Measurements from ENCODE around the gene FN1. TPM values are rescaled to one million over a fixed set of nuclear protein-coding genes. Genes with fewer than 3 reads are reported as not detected.

Gene FN1
- total and polyA plus RNA-seq, 2 donors (not counting 1 experiment from before 2014, with no cell fraction given): 3,629 to 5,906 TPM

GRCh38 chr2:215442401-215442787, 6.5 kb upstream of the FN1 start:
- Histone ChIP-seq H2AFZ (ENCODE audit: low read length) (no peak overlapping the region), H3K27ac (ENCODE audit: insufficient read depth, low read length) (no peak overlapping the region), H3K79me2 (ENCODE audit: control insufficient read depth, insufficient read depth, low read length) (no peaks in the 10 kb centered on the region), H3K27me3 (ENCODE audit: control insufficient read depth, insufficient read depth, low read length) (no peaks in the 10 kb centered on the region), H3K36me3 (ENCODE audit: control insufficient read depth, insufficient read depth, low read length) (no peaks in the 10 kb centered on the region), H3K4me1 (ENCODE audit: control insufficient read depth, extremely low read depth, insufficient read depth, low read length) (peaks cover 4% of the 10 kb centered on the region), H3K9ac (ENCODE audit: insufficient read depth, low read length) (no peak overlapping the region), H4K20me1 (ENCODE audit: control insufficient read depth, extremely low read depth, insufficient read depth, low read length) (no peaks in the 10 kb centered on the region), H3K4me2 (ENCODE audit: extremely low read depth, insufficient read depth, low read length) (no peak overlapping the region), H3K4me3 (replicated peaks in 1 of 4; ENCODE audit: control extremely low read depth in 1 of 4, insufficient read depth in 1 of 4, low read depth in 3 of 4, low read length in 4 of 4) (no peak overlapping the region), H3K9me3 (ENCODE audit: control insufficient read depth, insufficient read depth, low read depth, low read length) (no peaks in the 10 kb centered on the region)
- no peak for TF ChIP-seq CTCF (conservative IDR thresholded peaks at IDR 0.05 in 1 of 2, IDR thresholded peaks at IDR 0.05 in 1 of 2; ENCODE audit: low read depth in 1 of 2, low read length in 2 of 2)
- TF ChIP-seq EZH2 (IDR thresholded peaks at IDR 0.05; ENCODE audit: low read length, missing control alignments): no peak
- no peak for DNase-seq (ENCODE audit: low read depth in 2 of 2)

DNA sequence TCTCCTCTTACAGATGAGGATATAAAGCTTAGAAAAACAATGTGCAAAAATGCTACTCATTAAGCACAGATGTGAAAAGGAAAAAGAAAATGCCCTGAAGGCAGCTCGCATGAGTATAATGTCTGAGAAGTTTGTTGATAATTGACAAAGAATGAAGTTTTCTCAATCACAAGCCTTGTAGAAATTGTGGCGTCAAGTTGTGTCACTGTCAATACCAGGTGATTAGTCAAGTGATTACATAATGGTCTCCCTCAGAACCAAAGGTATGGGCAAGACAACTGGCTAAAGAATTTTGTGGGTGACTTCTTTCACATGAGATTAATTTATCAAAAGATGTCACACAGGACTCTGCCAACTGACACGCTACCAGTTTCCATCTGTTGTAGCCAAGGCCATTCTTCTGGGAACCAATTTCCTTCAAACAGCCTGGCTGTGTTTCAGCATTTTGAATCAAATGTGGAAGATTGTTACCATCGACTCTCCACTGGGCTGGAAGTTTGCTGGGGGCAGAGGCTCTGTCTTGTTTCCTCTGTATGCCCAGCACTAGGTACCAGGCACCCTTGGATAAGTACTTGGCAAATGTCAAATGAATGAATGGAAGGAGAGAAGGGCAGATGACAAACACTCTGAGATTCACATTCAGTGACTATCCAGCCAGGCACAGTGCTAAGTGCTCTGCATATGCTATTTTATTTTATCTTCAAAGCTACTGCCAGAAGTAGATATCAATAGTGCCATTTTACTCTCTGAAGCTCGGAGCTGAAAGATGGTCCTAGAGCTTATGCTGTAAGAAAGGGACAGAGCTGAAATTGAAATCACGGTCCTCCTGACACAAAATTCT, 5.9 kb upstream of the FN1 start:
- no peak overlapping the region for H2AFZ ChIP-seq (ENCODE audit: low read length)
- DNase-seq (ENCODE audit: low read depth in 2 of 2): peak in 1 of 2 donors; percentile 76
- H3K9me3 ChIP-seq (ENCODE audit: control insufficient read depth, insufficient read depth, low read depth, low read length): no peaks in the 10 kb centered on the region
- H3K4me3 ChIP-seq (replicated peaks in 1 of 4; ENCODE audit: control extremely low read depth in 1 of 4, insufficient read depth in 1 of 4, low read depth in 3 of 4, low read length in 4 of 4): no peak overlapping the region
- H4K20me1 ChIP-seq (ENCODE audit: control insufficient read depth, extremely low read depth, insufficient read depth, low read length): no peaks in the 10 kb centered on the region
- H3K79me2 ChIP-seq (ENCODE audit: control insufficient read depth, insufficient read depth, low read length): no peaks in the 10 kb centered on the region
- TF ChIP-seq EZH2 (IDR thresholded peaks at IDR 0.05; ENCODE audit: low read length, missing control alignments) (no peak), CTCF (conservative IDR thresholded peaks at IDR 0.05 in 1 of 2, IDR thresholded peaks at IDR 0.05 in 1 of 2; ENCODE audit: low read depth in 1 of 2, low read length in 2 of 2) (no peak)
- no peak overlapping the region for H3K27ac ChIP-seq (ENCODE audit: insufficient read depth, low read length)
- H3K9ac ChIP-seq (ENCODE audit: insufficient read depth, low read length): no peak overlapping the region
- H3K27me3 ChIP-seq (ENCODE audit: control insufficient read depth, insufficient read depth, low read length): no peaks in the 10 kb centered on the region
- H3K36me3 ChIP-seq (ENCODE audit: control insufficient read depth, insufficient read depth, low read length): no peaks in the 10 kb centered on the region
- no peak overlapping the region for H3K4me2 ChIP-seq (ENCODE audit: extremely low read depth, insufficient read depth, low read length)
- peaks cover 4% of the 10 kb centered on the region for H3K4me1 ChIP-seq (ENCODE audit: control insufficient read depth, extremely low read depth, insufficient read depth, low read length)

DNA sequence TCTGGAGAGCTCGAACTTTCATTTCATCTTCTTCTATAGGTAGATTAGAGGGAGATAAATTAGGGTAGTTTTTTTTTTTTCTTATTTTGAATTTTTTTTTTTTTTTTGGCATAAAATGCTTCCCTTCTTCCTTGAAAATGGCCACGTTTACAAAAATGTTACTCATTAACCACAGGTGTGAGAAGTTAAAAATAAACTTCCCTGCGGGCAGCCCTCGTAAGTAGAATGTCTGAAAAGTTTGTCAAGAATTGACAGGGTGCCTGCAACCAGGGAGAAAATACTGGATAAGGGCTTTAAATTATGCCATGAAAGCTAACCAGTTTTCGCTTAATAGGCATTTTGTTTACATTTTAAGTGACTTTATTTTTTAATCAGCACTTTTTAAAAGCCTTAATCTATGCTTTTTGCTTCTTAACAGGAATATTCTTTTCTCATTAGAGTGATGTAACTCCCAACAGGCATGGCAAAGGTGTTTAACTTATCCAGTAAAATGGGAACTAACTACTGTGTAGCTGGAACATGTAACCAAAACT, 4.2 kb upstream of the FN1 start:
- Histone ChIP-seq H3K36me3 (ENCODE audit: control insufficient read depth, insufficient read depth, low read length) (no peaks in the 10 kb centered on the region), H3K9ac (ENCODE audit: insufficient read depth, low read length) (no peak overlapping the region), H3K4me2 (ENCODE audit: extremely low read depth, insufficient read depth, low read length) (no peak overlapping the region), H3K4me1 (ENCODE audit: control insufficient read depth, extremely low read depth, insufficient read depth, low read length) (peaks cover 4% of the 10 kb centered on the region), H3K27ac (ENCODE audit: insufficient read depth, low read length) (no peak overlapping the region), H2AFZ (ENCODE audit: low read length) (no peak overlapping the region), H3K9me3 (ENCODE audit: control insufficient read depth, insufficient read depth, low read depth, low read length) (no peaks in the 10 kb centered on the region), H3K27me3 (ENCODE audit: control insufficient read depth, insufficient read depth, low read length) (no peaks in the 10 kb centered on the region), H4K20me1 (ENCODE audit: control insufficient read depth, extremely low read depth, insufficient read depth, low read length) (no peaks in the 10 kb centered on the region), H3K79me2 (ENCODE audit: control insufficient read depth, insufficient read depth, low read length) (peaks cover 8% of the 10 kb centered on the region), H3K4me3 (replicated peaks in 1 of 4; ENCODE audit: control extremely low read depth in 1 of 4, insufficient read depth in 1 of 4, low read depth in 3 of 4, low read length in 4 of 4) (no peak overlapping the region)
- TF ChIP-seq EZH2 (IDR thresholded peaks at IDR 0.05; ENCODE audit: low read length, missing control alignments) (no peak), CTCF (conservative IDR thresholded peaks at IDR 0.05 in 1 of 2, IDR thresholded peaks at IDR 0.05 in 1 of 2; ENCODE audit: low read depth in 1 of 2, low read length in 2 of 2) (no peak)
- peak in 1 of 2 donors; percentile 74 for DNase-seq (ENCODE audit: low read depth in 2 of 2)
